HG02798 (cell line): Measurements from ENCODE around the gene PRKCA.
A peak's percentile ranks its signal among the peaks of the same experiment; 100 is the strongest.
"Not testable (repeated sequence)": the region's sequence is repeated elsewhere in the genome, so short reads cannot be mapped to it uniquely, and the experiment has no call there.

ENCODE experiments used
- ATAC-seq: cut with Tn5 transposase; IDR thresholded peaks from one replicate; pipeline ENCODE4 v1.9.1; 2021; ENCODE audit warnings: mild to moderate bottlenecking; ENCODE audit not compliant: unreplicated experiment, poor library complexity

Gene PRKCA

GRCh38 chr17:66684731-66685130, 382.3 kb downstream of the PRKCA start:
- ATAC-seq, result no peak

- no peak for ATAC-seq
These were observed 384.2 kb downstream of the PRKCA start for GRCh38 chr17:66686601-66687000.

GRCh38 chr17:66687570-66688284, 385.3 kb downstream of the PRKCA start:
- no peak for ATAC-seq

GRCh38 chr17:66689221-66689620, 386.8 kb downstream of the PRKCA start:
- ATAC-seq, result no peak

- ATAC-seq, result no peak
These were observed 387.8 kb downstream of the PRKCA start for GRCh38 chr17:66690166-66690565.

GRCh38 chr17:66691644-66692420, 389.4 kb downstream of the PRKCA start:
- no peak for ATAC-seq

- ATAC-seq, result no peak
These were observed 389.9 kb downstream of the PRKCA start for GRCh38 chr17:66692421-66692690.

- ATAC-seq, result no peak
These were observed 392.7 kb downstream of the PRKCA start for GRCh38 chr17:66695098-66695497.

- ATAC-seq, result no peak
These were observed 395.9 kb downstream of the PRKCA start for GRCh38 chr17:66698270-66698669.

- ATAC-seq, result no peak
These were observed 399.0 kb downstream of the PRKCA start for GRCh38 chr17:66701462-66701861.

- no peak for ATAC-seq
These were observed 399.9 kb downstream of the PRKCA start for GRCh38 chr17:66702106-66702936.

- no peak for ATAC-seq
These were observed 402.6 kb downstream of the PRKCA start for GRCh38 chr17:66704858-66705520.

- no peak for ATAC-seq
These were observed 404.5 kb downstream of the PRKCA start for GRCh38 chr17:66706851-66707450.

- ATAC-seq, result no peak
These were observed 409.0 kb downstream of the PRKCA start for GRCh38 chr17:66711401-66711800.

GRCh38 chr17:66711881-66712321, 409.5 kb downstream of the PRKCA start:
- no peak for ATAC-seq

GRCh38 chr17:66712453-66712852, 410.0 kb downstream of the PRKCA start:
- no peak for ATAC-seq

- ATAC-seq, result not testable (repeated sequence)
These were observed 410.7 kb downstream of the PRKCA start for GRCh38 chr17:66713021-66713532.

- peak; percentile 80 for ATAC-seq
These were observed 411.2 kb downstream of the PRKCA start for GRCh38 chr17:66713533-66714042.
